ENCODE measurements around the gene MMP15.

- TF ChIP-seq POLR2A (IDR thresholded peaks at IDR 0.05; ENCODE audit: low read depth, low read length) (no peak), CTCF (IDR thresholded peaks at IDR 0.05; ENCODE audit: extremely low read depth in 1 of 2, insufficient read depth in 1 of 2, low read depth in 1 of 2, low read length in 2 of 2) (no peak), FOS (IDR thresholded peaks at IDR 0.05; ENCODE audit: borderline replicate concordance, insufficient read depth, low read length) (no peak), EZH2 (IDR thresholded peaks at IDR 0.05; ENCODE audit: borderline replicate concordance, low read depth, low read length, severe bottlenecking) (no peak), MAX (IDR thresholded peaks at IDR 0.05; ENCODE audit: insufficient read depth, insufficient read length) (no peak), POLR2AphosphoS5 (IDR thresholded peaks at IDR 0.05; ENCODE audit: insufficient read depth, low read depth, low read length) (no peak), MYC (IDR thresholded peaks at IDR 0.05; ENCODE audit: low read depth, low read length) (no peak)
These were observed 37.9 kb upstream of the MMP15 start for GRCh38 chr16:57987441-57988177.

Data from endothelial cell of umbilical vein (primary cell).